H1 (cell line): ENCODE data around the gene LY6G5C. TPM values are rescaled to one million over a fixed set of nuclear protein-coding genes. Genes with fewer than 3 reads are reported as not detected.

Source experiments
- CTCF ChIA-PET: fragments of 300-600 bp; sonication (Branson Sonifier 250); formaldehyde crosslinking; loops from one replicate; lab custom pipeline; 2021; ENCODE audit not compliant: partially characterized antibody; lab: Charles Lee
- POLR2A ChIA-PET: fragments of 300-600 bp; sonication (Branson Sonifier 250); formaldehyde crosslinking; loops from one replicate; lab custom pipeline; 2021; ENCODE audit warnings: inconsistent platforms; ENCODE audit not compliant: partially characterized antibody; lab: Charles Lee
- DNase-seq, 2 experiments: peaks; one replicate each; pipeline versions ENCODE4 v3.0.0 to v3.0.0-alpha.2; 2010 to 2022; ENCODE audit warnings: low spot score in 2 of 2, low read depth in 1 of 2, mixed read lengths in 1 of 2
- FAIRE-seq: peaks from 2 replicates; lab custom pipeline; 2011; peaks lifted over from hg19 to GRCh38; lab: Jason Lieb, UNC
- H2AFZ ChIP-seq: 2 replicates; pipeline ENCODE4 v1.8.1; 2012; ENCODE audit warnings: low read length, inconsistent platforms
- H2AK5ac ChIP-seq: 2 replicates; pipeline ENCODE4 v1.6.1; 2013; ENCODE audit warnings: low read depth, low read length
- H2BK120ac ChIP-seq: replicated peaks from 2 replicates; pipeline ENCODE3; 2013; ENCODE audit warnings: low read depth, low read length, inconsistent platforms
- H2BK12ac ChIP-seq: 2 replicates; pipeline ENCODE4 v1.6.1; 2013; ENCODE audit warnings: low read depth, low read length
- H2BK15ac ChIP-seq: 2 replicates; pipeline ENCODE4 v1.6.1; 2013; ENCODE audit warnings: low read length
- H2BK20ac ChIP-seq: 2 replicates; pipeline ENCODE4 v1.6.1; 2013; ENCODE audit warnings: low read length
- H2BK5ac ChIP-seq: 2 replicates; pipeline ENCODE4 v1.6.1; 2013; ENCODE audit warnings: low read depth, low read length
- H3K14ac ChIP-seq: 2 replicates; pipeline ENCODE4 v1.6.1; 2013; ENCODE audit warnings: inconsistent platforms; ENCODE audit not compliant: insufficient read length
- H3K18ac ChIP-seq: 2 replicates; pipeline ENCODE4 v1.6.1; 2013; ENCODE audit warnings: low read length; ENCODE audit errors: extremely low read depth
- H3K23ac ChIP-seq: 2 replicates; pipeline ENCODE4 v1.6.1; 2013; ENCODE audit warnings: inconsistent platforms; ENCODE audit not compliant: insufficient read length
- H3K23me2 ChIP-seq: 2 replicates; pipeline ENCODE4 v1.6.1; 2013; ENCODE audit warnings: low read depth, low read length
- H3K27ac ChIP-seq: 2 replicates; pipeline ENCODE4 v1.6.1; 2011; ENCODE audit warnings: low read depth, low read length, inconsistent platforms
- H3K27me3 ChIP-seq, 4 experiments: replicated peaks in 1 of 4; 1 replicate in 1 of 4; 2 replicates in 3 of 4; pipeline versions ENCODE4 v1.6.1 to v1.8.1; 2011 to 2013; ENCODE audit warnings: low read length in 3 of 4, mild to moderate bottlenecking in 3 of 4, inconsistent platforms in 2 of 4, mixed read lengths in 2 of 4, moderate library complexity in 1 of 4; ENCODE audit not compliant: control insufficient read depth in 3 of 4, insufficient read depth in 3 of 4; ENCODE audit errors: extremely low read depth in 1 of 4
- H3K36me3 ChIP-seq, 4 experiments: 2 replicates each; pipeline versions ENCODE4 v1.6.1 to v1.8.1; 2011 to 2013; ENCODE audit warnings: mild to moderate bottlenecking in 4 of 4, low read length in 3 of 4, moderate library complexity in 2 of 4, control low read depth in 1 of 4, inconsistent platforms in 1 of 4; ENCODE audit not compliant: insufficient read depth in 4 of 4, control insufficient read depth in 2 of 4
- H3K4ac ChIP-seq: replicated peaks from 2 replicates; pipeline ENCODE3; 2013; ENCODE audit warnings: low read length, low read depth, mixed read lengths, inconsistent platforms; ENCODE audit not compliant: insufficient read length
- H3K4me1 ChIP-seq, 4 experiments: replicated peaks in 1 of 4; 1 replicate in 1 of 4; 2 replicates in 3 of 4; pipeline versions ENCODE4 v1.6.1 to v1.8.1; 2011 to 2013; ENCODE audit warnings: low read length in 3 of 4, inconsistent platforms in 2 of 4, mixed read lengths in 1 of 4; ENCODE audit not compliant: insufficient read depth in 4 of 4, control insufficient read depth in 3 of 4
- H3K4me2 ChIP-seq, 2 experiments: 2 replicates each; pipeline versions ENCODE4 v1.6.1 to v1.8.1; 2011 to 2013; ENCODE audit warnings: low read depth in 2 of 2, low read length in 2 of 2, control low read depth in 1 of 2, inconsistent platforms in 1 of 2, mild to moderate bottlenecking in 1 of 2; ENCODE audit not compliant: insufficient read depth in 1 of 2
- H3K4me3 ChIP-seq, 4 experiments: fragments of 200-600, 300-600 bp in 1 of 4; sonication (generic), shearing (Covaris generic), sonication (Bioruptor Twin) in 1 of 4; 2 replicates each; pipeline versions ENCODE4 v1.5.1 to v1.8.1; 2011 to 2016; ENCODE audit warnings: low read length in 4 of 4, low read depth in 3 of 4, control low read depth in 2 of 4, inconsistent platforms in 2 of 4, mild to moderate bottlenecking in 2 of 4, mixed read lengths in 1 of 4, moderate library complexity in 1 of 4; ENCODE audit not compliant: insufficient read depth in 2 of 4; ENCODE audit errors: extremely low read depth in 1 of 4
- H3K56ac ChIP-seq: replicated peaks from 2 replicates; pipeline ENCODE3; 2013; ENCODE audit warnings: low read depth, mild to moderate bottlenecking, mixed read lengths, low read length, inconsistent platforms; ENCODE audit not compliant: insufficient read length
- H3K79me1 ChIP-seq: 2 replicates; pipeline ENCODE4 v1.6.1; 2013; ENCODE audit warnings: low read depth, low read length, control low read depth
- H3K79me2 ChIP-seq, 2 experiments: 2 replicates each; pipeline versions ENCODE4 v1.6.1 to v1.8.1; 2012 to 2013; ENCODE audit warnings: low read length in 2 of 2, mild to moderate bottlenecking in 2 of 2, inconsistent platforms in 1 of 2; ENCODE audit not compliant: insufficient read depth in 2 of 2, control insufficient read depth in 1 of 2
- H3K9ac ChIP-seq, 4 experiments: replicated peaks in 1 of 4; 1 replicate in 1 of 4; 2 replicates in 3 of 4; pipeline versions ENCODE4 v1.6.1 to v1.8.1; 2011 to 2013; ENCODE audit warnings: low read depth in 3 of 4, low read length in 3 of 4, control low read depth in 2 of 4, mild to moderate bottlenecking in 2 of 4, moderate library complexity in 2 of 4, inconsistent platforms in 1 of 4; ENCODE audit errors: extremely low read depth in 1 of 4
- H3K9me3 ChIP-seq, 2 experiments: 2 replicates each; pipeline versions ENCODE4 v1.6.1 to v1.8.1; 2012 to 2013; ENCODE audit warnings: mild to moderate bottlenecking in 2 of 2, moderate library complexity in 2 of 2, control low read depth in 1 of 2, inconsistent platforms in 1 of 2, low read depth in 1 of 2, low read length in 1 of 2, mixed read lengths in 1 of 2; ENCODE audit not compliant: insufficient read depth in 2 of 2
- H4K20me1 ChIP-seq, 2 experiments: replicated peaks in 1 of 2; 2 replicates each; pipeline versions ENCODE3 to v1.8.1; 2011 to 2013; ENCODE audit warnings: inconsistent platforms in 2 of 2, low read length in 2 of 2, mild to moderate bottlenecking in 1 of 2; ENCODE audit not compliant: insufficient read depth in 2 of 2, control insufficient read depth in 1 of 2
- H4K5ac ChIP-seq: 2 replicates; pipeline ENCODE4 v1.6.1; 2013; ENCODE audit warnings: low read length, low read depth, mixed read lengths, inconsistent platforms; ENCODE audit not compliant: insufficient read length
- H4K8ac ChIP-seq: 2 replicates; pipeline ENCODE4 v1.8.0; 2013; ENCODE audit warnings: mild to moderate bottlenecking, moderate library complexity, low read length, inconsistent platforms; ENCODE audit not compliant: insufficient read depth; ENCODE audit errors: extremely low read depth
- H4K91ac ChIP-seq: replicated peaks from 2 replicates; pipeline ENCODE3; 2013; ENCODE audit warnings: low read length, mixed read lengths, inconsistent platforms; ENCODE audit not compliant: insufficient read length
- ATF3 ChIP-seq: IDR thresholded peaks from 2 replicates; pipeline ENCODE4 v1.6.1; 2011; ENCODE audit warnings: low read depth, mild to moderate bottlenecking, low read length; ENCODE audit not compliant: insufficient read depth
- BCL11A ChIP-seq, 2 experiments: IDR thresholded peaks; one replicate each; pipeline ENCODE4 v1.6.1; 2011; ENCODE audit warnings: low read depth in 2 of 2, low read length in 2 of 2, mild to moderate bottlenecking in 2 of 2
- CEBPB ChIP-seq: IDR thresholded peaks from 2 replicates; pipeline ENCODE4 v1.6.1; 2012; ENCODE audit warnings: low read depth, low read length
- E2F6 ChIP-seq: IDR thresholded peaks from 2 replicates; pipeline ENCODE4 v1.6.1; 2012; ENCODE audit warnings: inconsistent platforms
- NANOG ChIP-seq: IDR thresholded peaks from 2 replicates; pipeline ENCODE4 v1.6.1; 2011; ENCODE audit warnings: low read length, low read depth, mild to moderate bottlenecking, inconsistent platforms; ENCODE audit not compliant: insufficient read depth, poor library complexity, severe bottlenecking
- SAP30 ChIP-seq: fragments of 300-600 bp; sonication (generic); IDR thresholded peaks from 2 replicates; pipeline ENCODE4 v1.7.1; 2012; ENCODE audit warnings: low read length, moderate library complexity, mild to moderate bottlenecking, inconsistent platforms; ENCODE audit not compliant: insufficient read depth, insufficient replicate concordance
- WGBS, 2 experiments: shearing (Covaris generic) in 1 of 2; methylation state at CpG; one replicate each; pipeline versions ENCODE4 v1.1.6 to v1.1.7; 2013 to 2015; ENCODE audit warnings: low lambda C conversion rate in 2 of 2, mixed read lengths in 2 of 2, inconsistent platforms in 1 of 2, low coverage in 1 of 2, missing lambda C conversion rate in 1 of 2; ENCODE audit not compliant: insufficient replicate concordance in 2 of 2, insufficient coverage in 1 of 2, insufficient read length in 1 of 2; ENCODE audit errors: extremely low coverage in 1 of 2, missing lambda C conversion rate in 1 of 2; 5-methylcytosine and 5-hydroxymethylcytosine counted together
- polyA plus RNA-seq, 7 experiments: library from polyadenylated mRNA; depleted of rRNA in 3 of 7; stranded (reverse) in 5 of 7; unstranded in 2 of 7; fragments of >200 nt in 5 of 7; fragments of 200-250 nt in 2 of 7; gene quantifications; 1 replicate in 5 of 7; 2 replicates in 1 of 7; 4 replicates in 1 of 7; pipeline versions ENCODE4 v1.2.1 to v1.2.3, GENCODE V29; 2011 to 2013; ENCODE audit warnings: missing spikeins in 2 of 7, mixed read lengths in 2 of 7
- total RNA-seq: library from RNA; stranded (reverse); fragmentation: NEBNext Ultra II Directional; extraction: Animal tissue kit (Norgen Biotek cat#: 25700); gene quantifications from 2 replicates; pipeline ENCODE4 v1.2.1, GENCODE V29; 2021

Gene LY6G5C
- total and polyA plus RNA-seq, 2 of the 8 experiments (the other 6 are each of a cell fraction or from before 2014, with no cell fraction given) = 1.1 to 1.8 TPM

- no peak for DNase-seq
- 89% methylated on average over 10 of the region's 10 CpGs; no CpG with 5 or more reads in 1 of the 2 experiments for WGBS, 2 experiments
- CTCF ChIA-PET = interaction anchor here (0.8 to 3.2 kb wide), 5 partner anchors 8 to 25 kb away, joined by 3 to 10 read pairs (median 4); no protein-coding TSS in a partner anchor
Observed at GRCh38 chr6:31626952-31627351, 53.9 kb downstream of the LY6G5C start.

More at GRCh38 chr6:31626952-31627351, 53.9 kb downstream of the LY6G5C start:
- Histone ChIP-seq H3K79me2 (peaks cover 17 to 37% of the 10 kb centered on the region in 2 experiments), H2BK12ac (no peak overlapping the region), H3K23me2 (no peaks in the 10 kb centered on the region), H3K56ac (no peak overlapping the region), H3K23ac (no peak overlapping the region), H3K79me1 (peaks cover 21% of the 10 kb centered on the region; the same call in 1 of the 2 replicates), H3K4me1 (no peaks in the 10 kb centered on the region; a peak in 1 of 7 replicates), H2AFZ (no peak overlapping the region), H3K4me3 (no peak overlapping the region), H3K4ac (no peak overlapping the region), H3K27ac (no peak overlapping the region), H2BK120ac (no peak overlapping the region), H3K27me3 (no peaks in the 10 kb centered on the region), H2BK15ac (no peak overlapping the region), H3K9me3 (no peaks in the 10 kb centered on the region), H3K4me2 (no peak overlapping the region), H3K36me3 (peaks cover 78 to 98% (median 89%) of the 10 kb centered on the region in 4 experiments), H3K9ac (no peak overlapping the region), H3K18ac (no peak overlapping the region), H4K8ac (no peak overlapping the region), H4K91ac (no peak overlapping the region), H4K20me1 (peaks cover 7 to 23% of the 10 kb centered on the region in 2 experiments), H3K14ac (no peak overlapping the region), H2BK20ac (no peak overlapping the region), H2BK5ac (no peak overlapping the region), H4K5ac (no peak overlapping the region), H2AK5ac (no peak overlapping the region)
- TF ChIP-seq BCL11A (IDR thresholded peaks at IDR 0.05; ENCODE audit: low read depth in 2 of 2, low read length in 2 of 2) (no peak), CEBPB (no peak), NANOG (no peak), E2F6 (no peak), ATF3 (no peak), SAP30 (no peak)
- POLR2A ChIA-PET = interaction anchor here (0.7 to 34.9 kb wide), 9 partner anchors 9 to 187 kb away, joined by 3 to 883 read pairs (median 5); partner anchors contain the start of genes AIF1, APOM, BAG6 and C6orf47
- FAIRE-seq = no peak
